Suppressor macrophage (primary cell): ENCODE results near the gene HEXIM1.

Source experiments
- DNase-seq, 4 experiments: peaks; one replicate each; pipeline ENCODE4 v3.0.0-alpha.2; 2020 to 2022

Gene HEXIM1

DNA sequence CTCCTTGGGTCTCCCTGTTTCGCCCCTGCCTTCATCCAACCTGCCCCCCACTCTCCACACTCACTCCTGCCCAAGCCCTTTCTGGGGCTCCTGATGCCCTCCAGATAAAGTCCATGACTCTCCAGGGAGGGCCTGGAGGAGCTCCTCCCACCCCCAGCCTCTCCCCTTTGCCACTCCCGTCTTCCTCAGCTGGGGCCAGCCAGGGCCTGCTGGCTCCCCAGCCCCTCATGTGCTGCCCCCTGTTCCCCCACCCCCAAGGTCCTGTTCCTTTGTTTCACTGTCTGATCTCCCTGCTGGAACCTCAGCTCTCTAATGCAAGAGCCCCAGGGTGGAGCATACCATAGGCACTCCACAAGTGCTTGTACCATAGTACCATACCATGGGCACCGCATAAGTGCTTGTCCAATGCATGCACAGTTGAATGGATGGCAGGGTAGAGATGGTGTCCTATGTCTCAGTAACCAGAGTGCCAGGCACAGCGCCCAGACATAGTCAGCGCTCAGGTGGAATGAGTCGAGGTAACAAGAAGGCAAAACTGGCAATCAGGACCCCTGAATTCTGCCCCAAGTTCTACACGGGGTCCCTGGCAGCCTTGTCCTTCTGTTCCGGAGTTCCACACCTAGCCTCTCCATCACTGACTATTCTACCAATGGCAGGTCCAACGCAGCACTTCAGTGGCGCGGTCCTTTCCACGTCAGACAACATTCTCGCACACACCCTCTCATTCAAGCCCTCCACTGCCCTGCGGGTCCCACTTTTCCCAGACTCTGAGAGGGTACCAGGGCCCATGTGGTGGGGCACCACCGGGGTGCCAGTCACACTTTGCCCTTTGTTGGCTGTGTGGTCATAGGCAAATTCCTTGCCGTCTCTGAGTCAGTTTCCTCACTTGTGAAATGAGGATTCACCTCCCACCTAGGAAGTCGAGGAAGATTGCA is 17.3 kb upstream of the HEXIM1 start:
- no peak for DNase-seq

DNA sequence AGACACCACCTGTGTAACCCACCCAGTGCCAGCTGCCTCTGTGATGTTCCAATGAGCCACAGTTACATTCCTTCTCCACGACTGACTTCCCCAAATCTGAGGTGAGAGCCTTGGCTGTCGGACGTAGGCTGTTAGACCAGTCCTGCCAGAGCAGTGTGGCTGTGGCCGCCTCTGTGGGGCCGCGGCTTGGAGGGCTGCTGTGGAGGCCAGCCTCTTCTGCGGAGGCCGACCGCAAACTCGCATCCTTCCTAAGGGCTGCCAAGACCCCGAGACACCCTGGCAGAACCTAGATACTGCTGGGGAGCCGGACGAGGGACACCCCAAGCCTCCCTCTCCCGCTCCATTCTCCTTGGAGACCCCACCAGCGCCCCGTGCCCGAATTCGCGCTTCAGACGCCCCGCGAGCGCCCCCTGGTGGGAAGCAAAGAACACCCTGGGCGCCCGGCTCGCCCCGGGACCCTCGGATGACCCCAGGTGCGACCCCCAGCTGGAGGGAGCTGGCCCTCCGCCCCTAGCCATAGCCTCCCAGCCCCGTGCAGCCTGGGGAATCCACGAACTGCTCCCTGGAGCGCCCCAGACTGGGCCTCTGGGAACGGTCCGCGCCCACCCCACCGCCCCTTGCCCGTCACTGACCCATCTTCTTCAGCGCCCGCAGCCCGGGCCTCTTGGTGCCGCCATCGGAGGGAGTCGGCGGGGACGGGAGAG is 16.5 kb upstream of the HEXIM1 start:
- peak; percentile 34 to 76 (median 51) for DNase-seq

DNA sequence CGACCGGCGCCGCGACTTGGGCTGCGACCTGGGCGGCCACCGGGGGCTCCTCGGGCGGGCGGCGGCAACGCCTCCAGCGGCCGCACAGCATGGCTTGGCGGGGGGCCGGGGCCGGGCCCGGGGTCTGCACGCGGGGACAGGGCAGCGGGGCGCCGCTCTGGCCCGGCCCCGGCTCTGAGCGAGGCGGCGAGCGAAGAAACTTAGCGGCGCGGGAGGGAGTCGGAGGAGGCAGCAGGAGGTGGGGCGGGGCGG is 16.0 kb upstream of the HEXIM1 start, which contains the start of gene PLCD3:
PLCD3 (minus strand) TSS at position 196 of the 252 bp plus-strand sequence; CDS start at position 91, 105 bp downstream.
- DNase-seq = no peak

DNA sequence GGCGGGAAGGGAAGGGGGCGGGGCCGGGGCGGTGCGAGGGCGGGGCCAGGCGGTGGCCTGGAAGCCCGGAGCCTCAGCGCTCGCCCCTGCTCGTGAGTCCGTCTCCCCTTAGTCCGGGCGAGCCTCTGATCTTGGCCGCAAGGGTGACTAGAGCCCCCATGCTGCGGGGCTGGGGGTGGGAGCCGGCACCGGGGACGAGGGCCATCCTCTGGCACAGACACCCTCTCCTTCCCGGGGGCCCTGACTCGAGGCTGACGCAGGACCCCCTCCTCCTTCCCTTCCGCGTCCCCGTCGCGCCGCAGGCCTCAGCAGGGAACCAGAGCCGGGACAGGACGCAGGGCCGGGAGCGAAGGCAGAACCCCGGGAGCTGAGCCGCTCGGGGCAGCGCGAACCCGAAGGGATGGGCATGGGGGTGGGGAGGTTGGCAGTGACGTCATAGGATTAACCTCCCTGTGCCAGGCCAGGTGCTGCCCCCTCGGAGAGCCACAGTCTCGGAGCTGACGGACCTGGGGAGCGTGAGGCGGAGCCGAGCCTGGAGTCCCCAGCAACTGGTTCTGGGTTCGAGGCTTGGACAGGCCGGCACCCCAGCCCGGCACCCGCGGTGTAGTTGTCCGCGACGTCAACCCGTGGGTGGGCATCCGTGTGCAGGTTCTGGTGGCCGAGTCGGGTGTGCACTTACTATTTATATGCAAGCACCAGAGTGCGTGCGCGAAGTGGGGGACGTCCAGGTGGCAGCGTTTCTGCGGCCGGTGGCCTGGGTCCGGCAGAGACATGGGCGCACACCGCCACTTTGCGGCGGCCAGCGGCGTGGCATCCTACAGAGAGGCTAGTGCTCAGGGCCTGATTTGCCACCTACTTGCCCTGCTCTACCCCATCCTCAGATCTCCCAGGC is 15.5 kb upstream of the HEXIM1 start:
- peak; percentile 77 to 90 (median 84) for DNase-seq

DNA sequence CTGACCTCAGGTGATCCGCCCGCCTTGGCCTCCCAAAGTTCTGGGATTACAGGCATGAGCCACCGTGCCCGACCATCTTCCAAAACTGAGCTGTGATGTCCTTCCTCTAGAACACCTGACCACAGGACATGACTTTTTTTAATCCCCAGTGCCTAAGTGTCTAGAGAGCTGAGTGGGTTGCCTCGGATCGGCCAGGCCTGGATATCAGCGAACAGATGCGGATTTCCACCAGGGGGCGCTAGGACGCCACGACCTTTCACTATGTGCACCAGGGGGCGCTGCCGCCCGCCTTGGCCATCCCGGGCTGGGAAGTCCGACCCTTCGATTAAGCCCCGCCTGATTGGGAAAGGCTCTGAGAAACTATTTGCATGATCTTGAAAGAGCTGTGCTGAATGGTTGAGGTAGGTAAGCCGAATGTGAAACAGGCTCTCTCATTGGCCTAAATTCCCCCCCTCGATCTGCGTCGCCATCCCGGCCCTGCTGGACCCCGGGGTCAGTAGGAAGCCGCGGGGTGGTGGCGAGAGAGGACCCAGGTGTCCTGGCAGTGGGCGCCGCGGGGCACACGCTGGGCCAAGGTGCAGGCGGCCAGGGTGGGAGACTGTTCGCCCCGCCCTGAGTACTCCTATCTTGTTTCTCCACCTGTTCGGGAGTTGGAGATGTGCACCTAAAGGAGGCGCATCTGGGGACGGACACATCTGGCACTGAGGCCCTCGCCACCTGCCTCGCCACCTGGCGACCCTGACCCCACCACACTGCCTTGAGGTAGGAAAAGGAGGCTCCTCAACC is 12.9 kb upstream of the HEXIM1 start, which contains the start of gene ACBD4:
ACBD4 (plus strand) TSS at position 496 of the 786 bp plus-strand sequence. CDS start 458 bp downstream, outside the sequence.
- DNase-seq = peak; percentile 98 to 99 (median 98)

DNA sequence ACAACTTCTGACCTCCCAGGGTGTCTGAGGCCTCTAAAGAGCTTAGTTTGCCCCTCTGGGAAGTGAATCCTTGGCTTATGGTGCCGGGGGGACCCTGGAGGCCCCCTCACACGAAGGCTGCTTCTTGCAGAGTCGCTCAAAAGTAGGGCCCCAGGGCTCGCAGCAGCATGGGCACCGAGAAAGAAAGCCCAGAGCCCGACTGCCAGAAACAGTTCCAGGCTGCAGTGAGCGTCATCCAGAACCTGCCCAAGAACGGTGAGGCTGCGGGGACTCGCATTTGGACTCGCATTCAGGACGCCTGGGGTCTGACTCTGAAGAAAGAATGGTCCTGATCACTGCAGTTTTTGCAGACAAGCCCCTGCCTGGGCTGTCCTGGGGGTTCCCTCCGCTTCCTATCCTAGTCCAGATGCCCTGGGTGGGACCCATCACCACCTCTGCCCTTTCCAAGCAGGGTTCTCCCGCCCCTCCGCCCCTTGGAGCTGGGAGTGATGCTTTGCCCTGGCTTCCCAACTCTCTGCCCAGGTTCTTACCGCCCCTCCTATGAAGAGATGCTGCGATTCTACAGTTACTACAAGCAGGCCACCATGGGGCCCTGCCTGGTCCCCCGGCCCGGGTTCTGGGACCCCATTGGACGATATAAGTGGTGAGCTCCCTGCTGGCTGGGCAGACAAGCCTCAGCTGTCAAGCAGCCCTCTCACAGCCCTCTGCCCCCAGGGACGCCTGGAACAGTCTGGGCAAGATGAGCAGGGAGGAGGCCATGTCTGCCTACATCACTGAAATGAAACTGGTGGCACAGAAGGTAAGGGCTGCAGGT is 12.1 kb upstream of the HEXIM1 start:
- DNase-seq = no peak

DNA sequence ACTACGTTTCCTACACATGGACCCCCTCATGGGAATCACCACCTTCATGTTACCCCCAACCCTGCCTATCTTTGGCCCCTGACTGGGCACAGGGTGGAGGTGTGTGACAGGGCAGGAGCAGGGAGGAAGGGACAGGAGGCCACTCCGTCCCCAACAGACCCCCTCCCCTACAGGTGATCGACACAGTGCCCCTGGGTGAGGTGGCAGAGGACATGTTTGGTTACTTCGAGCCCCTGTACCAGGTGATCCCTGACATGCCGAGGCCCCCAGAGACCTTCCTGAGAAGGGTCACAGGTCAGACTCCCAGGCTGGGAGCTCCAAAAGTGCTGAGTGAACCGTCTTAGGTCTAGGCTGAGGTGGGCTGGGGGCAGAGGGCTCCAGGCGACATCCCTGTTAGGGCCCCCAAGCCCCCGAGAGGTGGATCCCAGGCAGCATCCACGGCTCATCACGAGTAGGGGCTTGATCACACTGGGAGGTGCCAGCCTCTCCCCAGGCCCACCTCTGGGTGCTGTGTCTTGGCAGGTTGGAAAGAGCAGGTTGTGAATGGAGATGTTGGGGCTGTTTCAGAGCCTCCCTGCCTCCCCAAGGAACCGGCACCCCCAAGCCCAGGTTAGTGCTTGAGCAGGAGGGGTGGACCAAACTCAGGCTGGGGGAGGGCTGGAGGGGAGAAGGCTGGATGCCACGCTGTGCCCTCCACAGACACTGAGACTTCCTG is 11.3 kb upstream of the HEXIM1 start:
- no peak for DNase-seq

DNA sequence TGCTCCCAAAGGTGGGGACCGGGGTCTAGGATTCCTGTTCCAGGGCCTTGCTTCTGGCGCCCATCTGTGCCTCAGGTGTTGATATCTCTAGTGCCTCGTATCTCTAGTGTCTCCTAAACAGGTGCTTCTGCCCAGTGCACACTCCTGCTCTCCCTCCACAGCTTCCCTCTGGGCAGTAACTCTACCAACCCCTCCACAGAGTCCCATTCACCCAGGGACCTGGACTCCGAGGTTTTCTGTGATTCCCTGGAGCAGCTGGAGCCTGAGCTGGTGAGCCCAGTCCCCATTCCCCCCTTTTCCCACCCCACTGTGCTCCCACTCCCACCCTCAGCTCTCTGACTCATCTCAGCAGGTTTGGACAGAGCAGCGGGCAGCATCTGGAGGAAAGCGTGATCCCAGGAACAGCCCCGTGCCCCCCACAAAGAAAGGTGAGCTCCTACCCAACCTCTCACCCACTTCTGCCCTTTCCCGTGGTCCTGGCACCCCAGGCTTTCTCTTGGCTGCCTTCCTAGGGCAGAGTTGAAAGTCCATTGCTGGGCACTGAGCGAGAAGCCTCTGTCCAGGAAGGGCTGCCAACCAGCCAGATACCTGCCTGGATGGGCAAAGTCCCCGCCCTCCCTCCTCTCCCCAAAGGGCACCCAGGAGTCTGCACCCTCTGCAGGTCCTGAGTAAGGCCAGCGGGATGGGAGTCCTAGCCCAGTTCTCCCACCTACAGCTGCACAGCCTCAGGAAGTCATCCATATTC is 10.5 kb upstream of the HEXIM1 start:
- DNase-seq = no peak

DNA sequence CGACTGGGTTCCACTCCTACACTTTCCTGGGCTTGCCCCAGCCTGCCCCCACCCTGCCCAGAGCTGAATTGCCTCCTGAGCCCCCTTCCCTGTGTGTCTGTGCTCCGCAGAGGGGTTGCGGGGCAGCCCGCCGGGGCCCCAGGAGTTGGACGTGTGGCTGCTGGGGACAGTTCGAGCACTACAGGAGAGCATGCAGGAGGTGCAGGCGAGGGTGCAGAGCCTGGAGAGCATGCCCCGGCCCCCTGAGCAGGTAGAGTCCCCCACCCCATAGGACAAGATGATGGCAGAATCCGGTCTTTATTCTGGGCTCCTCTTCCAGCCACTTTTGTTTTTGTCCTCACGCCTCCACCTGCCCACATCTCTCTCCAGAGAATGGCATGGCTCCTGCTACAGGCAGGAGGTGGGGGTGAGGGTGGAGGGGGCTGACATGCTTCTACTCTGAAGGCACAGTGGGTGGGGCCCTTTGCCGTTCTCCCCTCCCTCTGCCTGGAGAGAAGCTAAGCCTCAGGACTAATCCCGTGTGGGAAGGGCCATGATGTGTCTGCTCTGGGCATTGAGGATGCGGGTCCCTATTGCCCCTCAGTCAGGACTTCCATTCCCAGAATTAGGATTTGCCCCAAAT is 9.3 kb upstream of the HEXIM1 start:
- DNase-seq = no peak

DNA sequence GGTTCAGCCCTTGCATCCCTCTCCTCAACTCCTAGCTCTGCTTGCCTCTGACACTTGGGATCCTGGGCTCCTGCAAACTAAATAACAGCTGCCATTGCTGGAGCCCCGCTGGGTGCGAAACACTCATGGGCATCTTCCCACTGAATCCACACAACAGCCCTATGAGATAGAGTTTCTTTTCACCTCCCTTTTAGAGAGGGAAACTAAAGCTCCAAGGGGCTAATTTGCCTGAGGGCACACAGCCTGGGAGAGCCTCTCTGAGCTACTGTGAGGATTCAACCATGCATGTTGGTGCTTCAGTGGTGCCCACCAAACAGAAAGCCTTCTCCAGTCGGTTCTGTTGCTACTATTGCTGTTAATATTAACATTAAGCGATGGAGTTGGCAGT is 8.7 kb upstream of the HEXIM1 start:
- DNase-seq = no peak

DNA sequence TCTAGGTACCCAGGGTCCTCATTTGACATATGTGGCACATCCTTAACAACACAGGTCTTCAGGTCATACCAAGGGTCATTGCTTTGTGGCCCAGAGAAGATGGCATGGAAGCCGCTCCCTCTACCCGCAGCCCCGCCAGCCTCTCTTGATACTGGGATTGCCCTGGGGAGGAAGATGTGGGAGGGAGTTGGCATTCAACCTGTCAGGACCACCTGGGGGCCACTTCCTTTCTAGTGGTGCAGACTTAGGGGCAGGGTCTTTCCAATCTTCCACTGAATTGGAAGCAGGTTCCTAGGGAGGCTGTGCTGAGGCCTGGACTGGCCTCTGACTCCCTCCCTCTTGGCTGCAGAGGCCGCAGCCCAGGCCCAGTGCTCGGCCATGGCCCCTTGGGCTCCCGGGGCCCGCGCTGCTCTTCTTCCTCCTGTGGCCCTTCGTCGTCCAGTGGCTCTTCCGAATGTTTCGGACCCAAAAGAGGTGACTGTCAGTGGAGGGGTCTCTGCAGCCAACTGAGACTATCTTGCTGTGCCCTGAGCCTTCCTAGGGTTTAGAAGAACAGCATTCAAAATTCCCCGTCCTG is 5.1 kb upstream of the HEXIM1 start:
- DNase-seq = no peak

DNA sequence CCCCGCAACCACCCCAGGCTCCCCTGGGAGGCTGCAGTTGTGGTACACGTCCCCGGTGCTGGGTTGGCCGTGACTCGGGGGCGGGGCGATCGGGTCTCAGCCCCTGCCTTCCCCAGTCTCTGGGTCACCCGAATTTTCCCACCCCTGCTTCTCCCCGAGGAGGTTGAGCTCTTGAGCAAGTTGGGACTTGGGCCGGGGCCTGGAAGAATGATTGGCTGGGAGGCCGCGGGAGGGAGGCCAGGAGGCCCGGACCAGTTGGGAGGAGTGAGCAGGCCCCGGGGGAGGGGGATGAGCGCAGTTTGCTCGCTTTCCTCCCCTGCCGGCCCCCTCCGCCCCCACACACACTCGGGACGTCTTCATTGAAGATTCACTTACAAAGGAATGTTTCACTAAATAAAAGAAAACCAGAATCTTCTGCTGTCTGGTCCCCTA is 4.5 kb upstream of the HEXIM1 start:
- DNase-seq = peak in 3 of 4 experiments; percentile 32 to 53 (median 44)

DNA sequence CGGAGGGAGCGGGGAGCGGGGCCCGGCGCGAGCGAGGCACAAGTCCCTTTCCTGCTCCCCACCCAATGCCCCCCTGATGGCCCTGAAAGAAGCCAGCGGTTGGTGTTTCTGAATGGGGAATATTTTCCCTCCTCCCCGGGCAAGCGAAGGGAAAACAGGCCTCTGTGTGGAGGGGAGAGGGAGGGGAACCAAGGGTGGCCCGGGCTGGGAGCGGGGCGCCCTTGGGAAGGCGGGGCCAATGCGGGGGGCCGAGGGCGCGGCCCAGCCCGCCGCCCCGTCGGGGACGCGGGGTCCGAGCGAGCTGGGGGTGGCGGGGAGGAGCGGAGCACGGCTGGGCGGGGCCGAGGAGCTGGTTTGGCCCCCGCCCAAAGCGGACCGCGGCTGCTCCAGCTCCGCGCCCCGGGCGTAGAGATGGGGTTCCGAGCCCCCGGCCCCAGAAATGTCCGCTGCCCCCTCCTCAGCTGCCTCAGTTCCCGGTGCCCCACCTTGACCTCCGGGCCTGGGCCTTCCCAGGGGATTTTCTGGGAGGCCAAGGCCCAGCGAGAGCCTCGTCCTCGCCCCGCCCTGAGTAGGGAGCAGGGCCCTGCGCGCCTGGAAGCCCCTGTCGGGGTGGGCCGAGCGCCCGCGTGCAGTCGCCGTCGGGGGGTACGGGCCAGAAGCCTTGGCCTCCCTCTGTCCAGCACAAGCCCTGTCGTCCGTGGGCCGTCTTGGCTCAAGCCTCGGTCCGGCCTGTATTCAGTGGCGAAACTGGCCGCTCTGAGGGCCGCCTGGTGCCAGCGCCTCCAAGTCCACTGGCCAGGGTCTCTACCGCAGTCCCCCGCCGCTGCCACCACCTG is 3.9 kb upstream of the HEXIM1 start:
- DNase-seq = peak in 2 of 4 experiments; percentile 33 to 45

DNA sequence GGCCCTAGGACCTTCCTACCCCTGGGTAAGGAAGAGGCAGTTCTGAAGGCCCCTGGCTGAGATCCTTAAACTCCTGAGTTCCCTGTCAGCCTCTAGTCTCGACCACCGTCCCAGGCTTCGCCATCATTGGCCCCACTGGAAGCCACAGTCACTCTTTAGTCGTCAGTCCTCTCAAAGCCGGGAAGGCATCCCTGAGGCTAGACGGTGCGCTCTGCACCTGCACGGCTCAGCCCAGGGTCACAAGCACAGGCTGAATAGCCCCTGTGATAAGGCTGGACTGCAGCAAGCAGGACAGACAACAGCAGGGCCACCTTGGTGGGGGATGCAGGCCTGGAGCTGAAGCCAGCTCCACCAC is 3.3 kb upstream of the HEXIM1 start:
- DNase-seq = no peak

DNA sequence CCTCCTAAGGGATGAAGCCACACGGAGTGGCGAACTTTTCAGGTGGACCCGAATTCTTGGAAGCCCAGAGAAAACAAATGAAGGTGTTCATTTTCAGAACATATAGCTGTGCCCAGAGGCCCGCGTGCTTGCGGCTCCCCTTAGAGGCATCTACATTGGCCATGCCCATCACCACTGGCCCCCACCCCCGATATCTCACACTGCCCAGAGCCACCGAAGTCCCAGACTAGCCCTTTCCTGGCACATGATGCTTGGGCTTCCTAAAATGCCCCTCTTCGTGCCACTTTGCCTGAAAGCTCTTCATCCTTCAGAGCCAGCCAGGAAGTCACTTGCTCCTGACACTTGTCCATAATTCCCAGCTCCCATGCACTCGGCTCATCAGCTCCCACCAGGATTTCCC is 2.1 kb upstream of the HEXIM1 start:
- no peak for DNase-seq

DNA sequence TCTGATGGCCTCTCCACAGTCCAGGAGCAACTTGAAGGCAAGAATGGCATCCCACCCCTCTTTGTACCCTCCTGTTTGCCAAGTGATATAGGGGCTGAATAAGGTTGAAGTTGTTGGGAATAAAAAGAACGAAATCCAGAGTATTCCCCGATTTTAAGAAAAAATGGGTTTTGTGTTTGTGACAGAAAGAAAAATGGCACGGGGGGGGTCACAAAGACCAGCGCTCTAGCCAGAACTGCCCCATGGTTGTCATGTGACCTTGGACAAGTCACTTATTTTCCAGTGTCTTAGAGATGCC is 1.7 kb upstream of the HEXIM1 start:
- no peak for DNase-seq

DNA sequence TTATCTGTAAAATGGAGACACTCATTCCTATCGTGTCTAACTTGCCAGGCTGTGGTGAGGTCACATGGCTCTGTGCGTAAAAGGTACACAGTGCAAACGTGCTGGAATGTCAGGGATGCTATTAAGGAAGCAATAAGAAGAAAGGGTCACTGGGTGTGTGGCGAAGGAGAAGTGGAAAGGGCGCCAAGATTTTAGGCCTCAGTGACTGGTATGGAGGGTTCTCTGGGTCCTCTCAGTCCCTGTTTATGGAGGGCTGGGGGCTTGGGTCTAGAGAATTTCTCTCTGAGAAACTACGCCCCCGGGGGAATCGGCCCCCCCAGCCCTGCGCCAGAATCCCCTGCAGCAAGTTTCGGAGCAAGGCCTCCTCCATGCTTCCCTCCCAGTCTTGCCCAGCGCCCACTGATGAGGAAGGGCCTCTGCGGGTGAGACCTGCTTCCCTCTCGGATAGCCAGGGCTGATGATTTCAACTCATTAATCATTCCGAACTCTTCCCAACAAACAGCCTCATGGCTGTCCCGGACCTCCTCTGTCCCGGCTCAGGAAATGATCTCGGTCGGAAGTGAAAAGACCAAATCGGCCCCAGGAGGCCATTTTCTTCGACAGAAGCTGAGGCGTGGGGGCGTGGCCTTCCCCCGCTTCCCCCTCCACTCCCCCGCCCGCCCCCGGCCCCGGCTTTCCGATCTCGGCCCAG is 1.2 kb upstream of the HEXIM1 start:
- peak; percentile 65 to 83 (median 74) for DNase-seq
